Stimulated activated CD4-positive, alpha-beta T cell treated with anti-CD3 and anti-CD28 coated beads, Interleukin-15, amount 100 ng/mL, for 48 hours (primary cell): Measurements from ENCODE around the gene DCUN1D1.

Experiments
- DNase-seq, 2 donors: peaks; one replicate each; pipeline ENCODE4 v3.0.0-alpha.2; 2020; ENCODE audit warnings: low read depth in 2 of 2

Gene DCUN1D1

DNA sequence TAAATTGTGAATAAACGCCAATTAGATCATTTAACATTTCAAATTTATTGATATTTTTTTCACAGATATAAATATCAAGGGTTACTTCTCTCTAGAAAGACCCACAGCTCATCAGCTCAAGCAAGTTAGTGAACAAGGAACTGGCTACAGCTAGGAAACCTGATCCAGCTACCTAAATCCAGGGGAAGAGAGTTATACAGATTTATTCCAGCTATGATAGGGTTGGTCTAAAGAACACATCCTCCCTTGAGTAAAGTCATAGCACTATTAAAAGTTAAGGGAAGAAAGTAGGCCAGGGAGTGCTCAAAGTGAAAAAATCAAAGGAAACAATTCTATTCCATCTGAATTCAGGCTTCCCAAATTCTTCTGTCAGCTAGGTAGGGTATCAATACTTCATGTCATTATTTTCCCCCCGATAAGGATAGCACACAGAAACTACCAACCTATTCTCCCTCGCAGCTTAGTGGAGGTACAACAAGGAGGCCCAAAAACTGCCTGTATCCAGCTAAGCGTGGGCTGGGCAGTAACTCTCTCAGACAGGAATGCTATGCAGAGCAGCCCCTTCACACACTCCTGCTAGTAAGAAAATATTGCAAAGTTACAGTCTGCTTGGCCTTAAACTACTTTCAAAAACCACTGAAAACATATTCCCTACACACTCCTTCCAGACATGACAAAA is 44.0 kb downstream of the DCUN1D1 start:
- no peak for DNase-seq

GRCh38 chr3:182935803-182936202 is 44.5 kb downstream of the DCUN1D1 start:
- no peak for DNase-seq

DNA sequence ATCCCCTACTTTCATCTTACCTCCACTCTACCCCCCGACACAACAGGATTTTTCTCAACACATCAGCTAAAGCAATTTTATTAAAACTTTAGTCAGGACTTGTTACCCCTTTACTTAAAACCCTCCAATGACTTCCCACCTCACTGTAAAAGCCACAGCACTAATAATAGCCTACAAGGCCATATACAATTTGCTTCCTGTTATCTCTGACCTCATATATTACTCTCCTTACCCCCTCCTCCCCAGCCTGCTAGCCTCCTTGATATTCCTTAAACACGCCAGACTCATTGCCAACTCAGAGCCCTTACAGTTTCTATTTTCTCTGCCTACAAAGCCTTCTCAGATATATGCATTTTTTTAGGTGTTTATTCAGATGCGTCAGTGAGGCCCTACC is 54.4 kb downstream of the DCUN1D1 start:
- no peak for DNase-seq

GRCh38 chr3:182925330-182925943 is 54.9 kb downstream of the DCUN1D1 start:
- no peak for DNase-seq

GRCh38 chr3:182921665-182922355 is 58.5 kb downstream of the DCUN1D1 start:
- DNase-seq, result no peak

- DNase-seq, result no peak
Observed at GRCh38 chr3:182920515-182921084, 59.7 kb downstream of the DCUN1D1 start.

DNA sequence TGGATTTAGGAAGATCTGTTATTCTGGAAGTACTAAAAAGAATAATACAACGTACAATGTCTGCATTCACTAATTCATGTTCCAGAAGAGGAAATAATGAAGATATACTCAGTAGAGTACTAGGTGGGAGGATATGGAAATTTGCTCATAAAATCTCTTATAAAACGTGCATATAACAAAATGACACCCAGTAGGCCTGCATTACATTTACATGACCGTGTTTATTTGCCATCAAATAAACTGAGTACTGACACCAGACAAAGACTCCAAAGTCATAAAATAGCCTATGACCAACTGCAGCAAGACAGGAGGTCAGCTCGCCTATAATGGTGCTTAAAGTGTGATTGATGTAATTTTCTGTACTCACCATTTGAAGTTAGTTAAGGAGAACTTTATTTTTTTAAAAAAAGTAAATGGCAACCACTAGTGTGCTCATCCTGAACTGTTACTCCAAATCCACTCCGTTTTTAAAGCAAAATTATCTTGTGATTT is 60.4 kb downstream of the DCUN1D1 start:
- DNase-seq, result no peak

- no peak for DNase-seq
Observed at GRCh38 chr3:182917134-182917533, 63.2 kb downstream of the DCUN1D1 start.

- DNase-seq, result no peak
Observed at GRCh38 chr3:182914341-182914740, 66.0 kb downstream of the DCUN1D1 start.

GRCh38 chr3:182913889-182914288 is 66.4 kb downstream of the DCUN1D1 start:
- no peak for DNase-seq

DNA sequence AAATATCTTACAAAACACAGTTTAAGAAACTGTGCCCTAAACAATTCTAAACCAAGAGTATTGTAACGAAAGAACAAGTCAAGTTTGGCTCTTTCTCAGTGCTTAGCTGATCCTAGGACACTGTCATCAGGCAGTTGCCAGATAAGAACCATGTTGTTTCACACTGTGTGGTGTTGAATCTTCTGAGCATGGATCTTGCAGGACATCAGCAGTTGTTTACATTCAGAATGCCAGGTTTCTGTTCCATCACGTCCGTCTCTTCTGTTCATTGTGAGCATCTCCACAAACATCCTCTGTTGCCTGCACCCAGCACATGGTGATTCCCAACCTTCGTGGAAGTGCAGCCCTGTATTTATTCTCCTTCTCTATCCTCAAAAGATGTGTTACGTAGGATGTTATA is 67.9 kb downstream of the DCUN1D1 start:
- no peak for DNase-seq

- no peak for DNase-seq
Observed at GRCh38 chr3:182911782-182912111, 68.6 kb downstream of the DCUN1D1 start.

DNA sequence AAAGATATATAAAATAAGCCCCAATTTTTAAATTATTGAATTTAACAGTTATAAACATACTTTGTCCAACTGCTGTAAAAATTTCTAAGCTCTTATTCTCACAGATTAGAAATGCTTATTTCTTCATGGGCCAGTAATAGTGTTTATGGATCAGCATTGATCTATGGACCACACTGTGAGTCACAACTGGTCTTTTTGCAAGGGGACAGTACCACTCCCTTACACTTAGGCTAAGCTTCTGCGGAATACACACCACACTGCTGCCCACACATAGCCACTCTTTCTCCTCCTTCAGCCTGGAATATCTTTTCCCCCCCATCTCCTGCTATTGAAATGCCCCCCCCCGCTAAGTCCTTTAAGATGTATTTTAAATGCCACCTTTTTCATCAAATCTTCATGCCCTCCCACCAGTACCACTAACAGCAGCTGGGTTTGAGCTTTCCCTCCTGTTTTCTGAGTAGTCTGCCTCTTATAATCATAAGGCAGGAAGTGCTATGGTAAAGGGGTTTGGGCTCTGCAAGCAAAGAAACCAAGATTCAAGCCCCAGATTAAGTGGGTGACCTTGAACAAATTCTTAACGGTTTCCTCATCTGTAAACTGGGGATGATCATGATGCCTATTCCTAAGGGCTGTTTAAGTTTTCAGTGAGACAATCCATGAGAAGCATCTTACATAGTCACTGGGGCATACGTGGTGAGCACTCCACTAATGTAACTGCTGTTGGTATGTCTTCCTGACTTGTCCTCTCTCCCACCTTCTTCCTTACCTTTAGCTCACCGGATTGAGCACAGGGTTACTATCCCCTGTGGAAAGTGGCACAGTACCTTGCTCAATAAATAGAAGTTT is 69.2 kb downstream of the DCUN1D1 start:
- no peak for DNase-seq

DNA sequence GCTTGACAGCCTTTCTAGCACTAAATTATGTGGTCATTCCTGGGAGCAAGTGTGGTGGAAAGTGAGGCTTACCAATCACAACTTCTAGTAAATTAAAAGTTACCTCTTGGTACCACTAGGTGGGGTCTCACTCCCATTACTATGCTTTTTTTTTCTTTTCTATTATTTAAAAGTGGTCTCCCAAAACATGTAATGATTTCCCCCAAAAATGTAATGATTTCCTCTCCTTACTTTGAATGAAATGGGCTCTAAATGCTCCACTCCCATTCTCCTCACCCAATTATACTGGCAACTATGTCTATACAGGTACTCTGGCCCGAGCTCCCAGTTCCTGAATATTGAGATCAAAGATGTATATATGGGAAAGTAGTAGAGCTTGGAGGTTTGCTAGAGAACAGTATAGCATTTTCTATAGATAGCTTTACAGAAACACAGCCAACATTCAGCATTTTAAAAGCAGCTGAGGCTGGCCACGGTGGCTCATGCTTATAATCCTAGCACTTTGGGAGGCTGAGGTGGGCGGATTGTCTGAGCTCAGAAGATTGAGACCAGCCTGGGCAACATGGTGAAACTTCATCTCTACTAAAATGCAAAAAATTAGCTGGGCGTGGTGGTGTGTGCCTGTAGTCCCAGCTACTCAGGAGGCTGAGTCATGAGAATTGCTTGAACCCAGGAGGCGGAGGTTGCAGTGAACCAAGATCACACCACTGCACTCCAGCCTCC is 70.9 kb downstream of the DCUN1D1 start:
- no peak for DNase-seq

- no peak for DNase-seq
Observed at GRCh38 chr3:182908471-182908870, 71.9 kb downstream of the DCUN1D1 start.

- DNase-seq, result no peak
Observed at GRCh38 chr3:182906036-182906435, 74.3 kb downstream of the DCUN1D1 start.

DNA sequence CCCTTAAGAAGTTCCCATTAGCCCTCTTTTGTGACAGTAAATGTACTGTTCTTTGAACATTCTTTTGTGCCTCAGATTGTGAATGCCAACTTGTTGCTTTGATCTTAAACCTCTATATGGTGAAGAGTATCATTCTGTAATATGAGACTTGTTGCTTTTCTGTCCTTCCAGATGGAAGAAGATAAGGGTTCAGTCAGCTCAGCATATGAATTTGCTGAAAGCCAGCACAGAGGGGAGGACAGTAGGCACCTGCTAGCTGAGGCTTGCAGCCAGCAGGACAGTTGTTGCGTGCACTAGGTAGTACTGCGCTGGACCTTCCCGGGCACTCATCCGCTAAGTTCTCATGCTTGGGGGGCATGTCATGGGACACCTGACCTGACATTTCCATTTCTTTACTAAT is 74.7 kb downstream of the DCUN1D1 start:
- DNase-seq, result no peak

DNA sequence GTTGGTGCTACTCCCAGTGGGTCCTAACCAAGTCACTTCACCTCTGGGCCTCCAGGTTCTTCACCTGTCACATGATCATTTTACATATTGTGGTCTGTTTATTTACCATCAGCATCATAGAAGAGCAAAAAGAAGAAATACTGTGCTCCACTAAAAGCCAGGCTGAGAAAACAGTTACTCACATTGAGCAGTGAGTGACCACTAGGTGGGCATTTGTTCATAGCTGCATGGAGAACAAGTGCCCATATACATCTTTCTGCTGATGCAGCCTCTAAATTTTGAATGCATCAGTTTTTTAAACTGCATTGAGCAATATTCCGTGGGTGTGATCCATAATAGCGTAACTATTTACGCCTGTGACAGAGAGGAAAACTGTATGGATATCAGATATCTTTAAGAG is 76.2 kb downstream of the DCUN1D1 start:
- DNase-seq, result no peak

- DNase-seq, result no peak
Observed at GRCh38 chr3:182902236-182902635, 78.1 kb downstream of the DCUN1D1 start.

GRCh38 chr3:182896553-182896952 is 83.8 kb downstream of the DCUN1D1 start:
- no peak for DNase-seq

- DNase-seq, result no peak
Observed at GRCh38 chr3:182895513-182896112, 84.7 kb downstream of the DCUN1D1 start.
